GM15510 (cell line): ENCODE measurements around the gene CD48.

Experiments
- POLR2A ChIP-seq: IDR thresholded peaks from 3 replicates; pipeline ENCODE4 v1.6.1; 2011; ENCODE audit warnings: borderline replicate concordance; ENCODE audit not compliant: insufficient read length; ENCODE audit errors: extremely low read depth

The CD48 gene

GRCh38 chr1:160746836-160747500 lies 35.3 kb upstream of the CD48 start:
- no peak for TF ChIP-seq POLR2A

DNA sequence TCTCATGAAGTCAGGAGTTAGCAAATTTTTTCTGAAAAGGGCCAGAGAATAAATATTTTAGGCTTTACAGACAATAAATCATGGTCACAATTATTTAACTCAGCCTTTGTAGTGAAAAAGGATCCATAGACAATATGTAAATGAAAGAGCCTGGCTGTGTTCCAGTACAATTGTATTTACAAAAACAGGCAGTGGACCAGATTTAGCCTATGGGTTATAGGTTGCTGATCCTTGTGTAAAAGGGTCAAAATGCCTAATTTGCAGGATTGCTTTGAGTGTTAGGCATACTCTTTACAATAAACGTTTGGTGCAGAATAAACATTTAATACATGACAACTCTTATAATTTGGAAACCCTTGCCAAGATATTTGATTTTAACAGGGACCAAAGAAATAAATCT lies 33.9 kb upstream of the CD48 start:
- TF ChIP-seq POLR2A = peak; percentile 2

- TF ChIP-seq POLR2A = peak; percentile 28
These were observed 33.4 kb upstream of the CD48 start for GRCh38 chr1:160744852-160745520.

DNA sequence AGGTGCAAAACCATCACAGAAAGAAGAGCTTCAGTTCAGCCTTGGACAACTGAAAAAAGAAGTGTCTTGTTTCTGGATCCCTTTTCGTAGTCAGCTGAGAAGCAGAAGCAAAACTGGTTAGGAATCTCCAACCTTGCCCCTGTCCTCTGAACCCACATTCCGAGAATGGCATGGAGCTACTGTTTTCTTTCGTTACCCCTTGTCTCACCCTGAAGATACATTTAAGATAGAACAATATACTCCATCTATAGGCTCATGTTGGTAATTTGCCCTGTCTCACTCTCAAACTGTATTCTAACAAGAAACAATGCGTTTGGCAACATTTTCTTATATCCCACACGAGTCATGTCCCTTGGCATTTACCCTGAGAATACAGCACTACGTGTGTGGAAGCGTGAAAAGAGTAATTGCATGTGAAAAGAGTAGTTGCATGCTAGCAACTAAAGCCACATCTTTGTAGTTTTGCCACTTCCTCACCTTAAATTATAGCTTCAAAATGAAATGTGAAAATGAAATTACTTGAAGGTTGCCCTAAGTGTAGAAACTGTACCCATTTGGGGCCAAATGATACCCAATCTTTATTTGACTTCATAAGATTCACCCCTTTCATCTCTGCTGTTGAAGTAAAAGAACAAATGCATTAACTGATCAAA lies 32.7 kb upstream of the CD48 start:
- TF ChIP-seq POLR2A = no peak

GRCh38 chr1:160743266-160743665 lies 31.6 kb upstream of the CD48 start:
- TF ChIP-seq POLR2A = no peak

GRCh38 chr1:160742428-160743127 lies 31.0 kb upstream of the CD48 start:
- TF ChIP-seq POLR2A = no peak

DNA sequence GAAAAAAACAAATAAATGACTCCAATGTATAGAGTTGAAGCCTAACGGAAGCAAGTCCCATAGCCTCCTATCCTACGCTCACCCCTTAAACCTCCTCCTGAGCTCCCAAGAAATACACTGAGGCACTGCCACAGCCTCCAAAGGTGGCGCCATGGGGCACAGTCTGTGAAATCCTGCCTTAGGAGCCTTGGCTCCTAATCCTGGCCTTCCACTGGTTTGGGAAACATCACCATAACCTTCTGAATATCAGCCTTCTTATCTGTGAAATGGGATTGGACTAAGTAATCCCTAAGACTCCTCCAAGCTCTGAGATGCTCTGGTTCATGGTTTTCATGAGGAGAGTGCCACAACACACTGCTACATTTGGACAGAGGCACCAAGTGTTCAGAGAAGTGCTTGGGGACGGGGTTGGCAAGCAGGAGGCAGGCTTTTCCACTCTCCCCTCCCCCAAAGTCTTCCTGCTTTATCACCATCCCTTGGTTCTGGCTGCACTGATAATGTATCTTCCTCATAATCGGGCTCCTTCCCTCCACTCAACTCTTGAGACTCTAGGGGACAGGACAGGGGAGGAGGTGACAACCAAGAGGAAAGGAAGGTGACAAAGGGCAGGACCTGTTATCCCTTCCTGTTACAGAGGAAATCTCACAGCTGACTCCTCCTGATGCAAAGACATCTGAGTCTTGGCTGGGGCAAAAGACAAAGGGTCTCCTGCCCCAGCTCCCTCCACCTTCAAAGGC lies 30.2 kb upstream of the CD48 start:
- TF ChIP-seq POLR2A = no peak

DNA sequence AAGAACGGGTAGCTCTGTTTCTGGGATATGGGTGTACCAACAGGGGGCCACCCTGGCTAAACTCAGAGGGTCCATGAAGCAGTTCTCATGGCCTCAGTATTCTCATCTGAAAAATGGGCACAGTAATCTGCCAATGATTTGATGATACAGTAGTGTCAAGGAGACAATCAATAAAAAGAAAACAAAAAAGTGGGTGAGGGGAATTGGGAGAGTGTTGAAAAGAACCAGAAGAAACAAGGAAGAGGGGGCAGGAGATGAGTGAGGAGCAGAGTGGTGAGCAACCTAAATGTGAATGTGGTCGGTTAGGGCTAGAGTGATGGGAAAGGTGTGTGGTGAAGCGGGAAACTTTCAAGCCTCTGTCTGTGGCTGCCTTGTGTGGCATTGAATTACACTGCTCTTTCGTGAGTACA lies 29.5 kb upstream of the CD48 start:
- TF ChIP-seq POLR2A = no peak

DNA sequence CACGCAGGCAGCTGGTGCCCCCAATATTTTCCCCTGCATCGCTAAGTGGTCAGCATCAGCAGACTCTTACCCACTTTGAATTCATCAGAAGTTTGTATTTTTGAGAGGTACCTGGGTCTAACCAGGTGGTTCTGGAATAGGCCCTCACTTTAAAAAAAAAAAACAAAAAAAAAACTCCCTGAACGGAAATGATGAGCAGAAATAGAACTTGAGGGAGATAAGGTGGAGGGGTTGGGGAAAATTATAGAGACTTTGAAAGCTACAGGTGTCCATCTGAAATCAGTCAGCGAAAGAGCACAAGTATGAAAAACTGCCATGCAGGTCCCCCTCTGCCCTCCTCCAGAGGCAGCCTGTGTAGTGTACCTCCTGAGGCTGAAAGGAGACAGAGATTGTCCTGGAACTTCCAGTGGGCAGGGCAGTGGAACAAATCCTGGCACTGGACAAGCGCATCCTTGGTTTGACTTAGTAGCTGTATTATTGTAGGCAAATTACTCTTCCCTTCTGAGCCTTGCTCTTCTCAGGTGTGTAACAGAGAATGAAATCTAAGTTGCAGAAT lies 28.6 kb upstream of the CD48 start:
- TF ChIP-seq POLR2A = peak; percentile 30

DNA sequence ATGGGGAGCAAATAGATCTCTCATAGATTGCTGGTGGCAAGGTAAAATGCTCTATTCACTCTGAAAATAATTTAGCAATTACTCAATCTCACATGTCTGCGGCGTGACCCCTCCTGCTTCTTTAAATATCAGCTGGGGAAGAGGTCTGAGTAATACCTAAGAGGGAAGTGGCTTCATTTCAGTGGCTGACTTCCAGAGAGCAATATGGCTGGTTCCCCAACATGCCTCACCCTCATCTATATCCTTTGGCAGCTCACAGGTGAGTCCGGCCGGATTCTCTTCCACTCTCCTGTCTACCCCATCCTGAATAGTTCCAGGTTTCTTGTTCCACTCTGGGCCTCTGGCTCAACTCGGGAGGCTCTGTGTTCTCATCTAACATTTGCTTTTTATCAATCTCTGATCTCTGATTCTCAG lies 27.5 kb upstream of the CD48 start, which contains the start of gene SLAMF7:
Gene SLAMF7, plus strand, starts transcription at position 150 of the 414 bp plus-strand sequence. Its CDS starts 55 bp downstream, at position 205.
- peak; percentile 78 for TF ChIP-seq POLR2A

DNA sequence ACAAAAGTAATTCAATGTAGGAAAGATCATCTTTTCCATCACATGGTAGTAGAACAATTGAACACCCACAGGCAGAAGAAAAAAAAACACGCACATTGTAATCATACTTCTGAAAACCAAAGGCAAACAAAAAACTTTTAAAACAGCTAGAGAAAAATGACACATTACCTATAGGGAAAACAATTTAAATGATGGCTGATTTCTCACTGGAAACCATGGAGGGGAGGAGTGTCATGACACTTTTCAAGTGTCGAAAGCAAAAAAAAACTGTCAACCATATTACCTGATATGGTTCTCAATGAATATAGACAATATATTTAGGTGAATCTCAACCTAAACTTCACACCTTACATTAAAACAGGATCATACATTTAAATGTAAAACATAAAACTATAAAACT lies 26.6 kb upstream of the CD48 start:
- no peak for TF ChIP-seq POLR2A

GRCh38 chr1:160734301-160734700 lies 22.7 kb upstream of the CD48 start:
- no peak for TF ChIP-seq POLR2A

DNA sequence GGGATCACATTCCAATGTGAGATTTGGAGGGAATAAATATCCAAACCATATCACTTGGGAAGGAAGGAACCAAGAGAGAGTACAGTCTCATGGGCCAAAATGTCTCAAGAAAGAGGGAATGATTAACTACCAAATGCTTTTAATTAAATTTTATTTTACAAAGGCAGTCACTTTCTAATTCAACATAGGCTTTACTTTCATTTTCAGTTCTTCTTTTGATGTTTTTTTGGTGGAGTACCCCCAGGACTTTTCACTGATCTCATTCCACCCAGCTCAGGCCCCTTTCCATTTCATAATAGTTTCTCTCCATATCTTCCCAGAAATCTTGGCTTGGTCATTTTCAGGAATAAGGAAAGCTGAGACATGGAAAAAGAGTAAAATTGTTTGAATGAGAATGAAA lies 22.3 kb upstream of the CD48 start:
- TF ChIP-seq POLR2A = no peak

DNA sequence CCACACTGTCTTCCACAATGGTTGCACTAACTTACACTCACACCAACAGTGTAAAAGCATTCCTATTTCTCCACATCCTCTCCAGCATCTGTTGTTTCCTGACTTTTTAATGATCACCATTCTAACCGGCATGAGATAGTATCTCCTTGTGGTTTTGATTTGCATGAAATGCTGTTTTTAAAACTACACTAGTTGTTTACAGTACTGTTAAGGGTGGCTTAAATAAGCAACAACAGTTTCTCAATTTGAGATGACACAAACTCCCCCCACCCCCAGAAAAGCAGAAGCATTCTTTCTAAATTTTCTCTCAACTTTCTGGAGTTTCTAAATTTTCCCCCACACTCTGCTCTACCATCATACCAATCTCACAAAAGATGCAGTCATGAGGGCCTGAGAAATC lies 20.4 kb upstream of the CD48 start:
- no peak for TF ChIP-seq POLR2A
